ENCODE measurements around the gene MET. TPM values are rescaled to one million over a fixed set of nuclear protein-coding genes. Genes with fewer than 3 reads are reported as not detected.

The MET gene
- polyA plus RNA-seq, 1 donor = 52.6 TPM

- peak; percentile 62 for DNase-seq
Measured at GRCh38 chr7:116661865-116662264, 10.1 kb upstream of the MET start.

- DNase-seq = no peak
Measured at GRCh38 chr7:116663744-116664143, 8.3 kb upstream of the MET start.

GRCh38 chr7:116665332-116665996 lies 6.5 kb upstream of the MET start:
- no peak for DNase-seq

GRCh38 chr7:116669769-116670168 lies 2.2 kb upstream of the MET start:
- DNase-seq = no peak

- DNase-seq = no peak
Measured at GRCh38 chr7:116670409-116671015, 1.5 kb upstream of the MET start.

- DNase-seq = no peak
Measured at GRCh38 chr7:116671111-116671510, 885 bp upstream of the MET start.

GRCh38 chr7:116672596-116673456 lies 830 bp downstream of the MET start:
- peak; percentile 44 for DNase-seq

- DNase-seq = no peak
Measured at GRCh38 chr7:116673457-116673865, 1.5 kb downstream of the MET start.

GRCh38 chr7:116674508-116675173 lies 2.6 kb downstream of the MET start:
- DNase-seq = no peak

- DNase-seq = no peak
Measured at GRCh38 chr7:116675812-116676355, 3.9 kb downstream of the MET start.

GRCh38 chr7:116678780-116679179 lies 6.8 kb downstream of the MET start:
- DNase-seq = no peak

- DNase-seq = no peak
Measured at GRCh38 chr7:116679500-116679899, 7.5 kb downstream of the MET start.

- DNase-seq = no peak
Measured at GRCh38 chr7:116683786-116684185, 11.8 kb downstream of the MET start.

- no peak for DNase-seq
Measured at GRCh38 chr7:116686033-116686432, 14.0 kb downstream of the MET start.

GRCh38 chr7:116686812-116687419 lies 14.9 kb downstream of the MET start:
- no peak for DNase-seq

GRCh38 chr7:116687801-116688201 lies 15.8 kb downstream of the MET start:
- DNase-seq = no peak

GRCh38 chr7:116689790-116690259 lies 17.8 kb downstream of the MET start:
- no peak for DNase-seq

- DNase-seq = no peak
Measured at GRCh38 chr7:116691664-116692063, 19.7 kb downstream of the MET start.

- no peak for DNase-seq
Measured at GRCh38 chr7:116692401-116693308, 20.7 kb downstream of the MET start.

GRCh38 chr7:116696707-116697106 lies 24.7 kb downstream of the MET start:
- DNase-seq = no peak

GRCh38 chr7:116697152-116697551 lies 25.2 kb downstream of the MET start:
- no peak for DNase-seq
